Measurements from ENCODE around the gene HSDL2.
A peak's percentile ranks its signal among the peaks of the same experiment; 100 is the strongest.

DNA sequence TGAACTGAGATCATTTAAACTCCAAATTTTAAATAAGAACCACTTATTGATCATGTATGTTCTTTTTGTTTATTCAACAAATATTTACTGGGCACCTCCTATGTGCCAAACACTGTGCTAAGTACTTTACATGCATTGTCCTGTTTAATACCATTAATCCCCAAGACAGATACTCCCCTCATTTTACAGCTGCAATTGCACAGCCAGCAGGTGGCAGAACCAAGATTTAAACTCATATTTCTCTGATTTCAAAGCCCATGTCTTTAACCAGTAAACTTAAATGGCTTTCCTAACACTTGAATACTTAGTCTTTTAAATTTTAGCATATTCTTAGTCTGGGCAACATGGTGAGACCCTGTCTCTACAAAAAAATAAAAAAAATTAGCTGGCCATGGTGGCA lies 63.3 kb downstream of the HSDL2 start:
- TF ChIP-seq, protein P1, sequence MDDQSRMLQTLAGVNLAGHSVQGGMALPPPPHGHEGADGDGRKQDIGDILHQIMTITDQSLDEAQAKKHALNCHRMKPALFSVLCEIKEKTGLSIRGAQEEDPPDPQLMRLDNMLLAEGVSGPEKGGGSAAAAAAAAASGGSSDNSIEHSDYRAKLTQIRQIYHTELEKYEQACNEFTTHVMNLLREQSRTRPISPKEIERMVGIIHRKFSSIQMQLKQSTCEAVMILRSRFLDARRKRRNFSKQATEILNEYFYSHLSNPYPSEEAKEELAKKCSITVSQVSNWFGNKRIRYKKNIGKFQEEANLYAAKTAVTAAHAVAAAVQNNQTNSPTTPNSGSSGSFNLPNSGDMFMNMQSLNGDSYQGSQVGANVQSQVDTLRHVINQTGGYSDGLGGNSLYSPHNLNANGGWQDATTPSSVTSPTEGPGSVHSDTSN (IDR thresholded peaks at IDR 0.05): no peak
- no peak for TF ChIP-seq EP300 (IDR thresholded peaks at IDR 0.05; ENCODE audit: borderline replicate concordance in 1 of 2, low read depth in 1 of 2, low read length in 1 of 2)
- no peak for TF ChIP-seq RFX5 (IDR thresholded peaks at IDR 0.05; ENCODE audit: low read length)
- TF ChIP-seq, protein P2, sequence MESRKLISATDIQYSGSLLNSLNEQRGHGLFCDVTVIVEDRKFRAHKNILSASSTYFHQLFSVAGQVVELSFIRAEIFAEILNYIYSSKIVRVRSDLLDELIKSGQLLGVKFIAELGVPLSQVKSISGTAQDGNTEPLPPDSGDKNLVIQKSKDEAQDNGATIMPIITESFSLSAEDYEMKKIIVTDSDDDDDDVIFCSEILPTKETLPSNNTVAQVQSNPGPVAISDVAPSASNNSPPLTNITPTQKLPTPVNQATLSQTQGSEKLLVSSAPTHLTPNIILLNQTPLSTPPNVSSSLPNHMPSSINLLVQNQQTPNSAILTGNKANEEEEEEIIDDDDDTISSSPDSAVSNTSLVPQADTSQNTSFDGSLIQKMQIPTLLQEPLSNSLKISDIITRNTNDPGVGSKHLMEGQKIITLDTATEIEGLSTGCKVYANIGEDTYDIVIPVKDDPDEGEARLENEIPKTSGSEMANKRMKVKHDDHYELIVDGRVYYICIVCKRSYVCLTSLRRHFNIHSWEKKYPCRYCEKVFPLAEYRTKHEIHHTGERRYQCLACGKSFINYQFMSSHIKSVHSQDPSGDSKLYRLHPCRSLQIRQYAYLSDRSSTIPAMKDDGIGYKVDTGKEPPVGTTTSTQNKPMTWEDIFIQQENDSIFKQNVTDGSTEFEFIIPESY (IDR thresholded peaks at IDR 0.05; ENCODE audit: borderline replicate concordance, low read depth): no peak
- TF ChIP-seq, protein P3, sequence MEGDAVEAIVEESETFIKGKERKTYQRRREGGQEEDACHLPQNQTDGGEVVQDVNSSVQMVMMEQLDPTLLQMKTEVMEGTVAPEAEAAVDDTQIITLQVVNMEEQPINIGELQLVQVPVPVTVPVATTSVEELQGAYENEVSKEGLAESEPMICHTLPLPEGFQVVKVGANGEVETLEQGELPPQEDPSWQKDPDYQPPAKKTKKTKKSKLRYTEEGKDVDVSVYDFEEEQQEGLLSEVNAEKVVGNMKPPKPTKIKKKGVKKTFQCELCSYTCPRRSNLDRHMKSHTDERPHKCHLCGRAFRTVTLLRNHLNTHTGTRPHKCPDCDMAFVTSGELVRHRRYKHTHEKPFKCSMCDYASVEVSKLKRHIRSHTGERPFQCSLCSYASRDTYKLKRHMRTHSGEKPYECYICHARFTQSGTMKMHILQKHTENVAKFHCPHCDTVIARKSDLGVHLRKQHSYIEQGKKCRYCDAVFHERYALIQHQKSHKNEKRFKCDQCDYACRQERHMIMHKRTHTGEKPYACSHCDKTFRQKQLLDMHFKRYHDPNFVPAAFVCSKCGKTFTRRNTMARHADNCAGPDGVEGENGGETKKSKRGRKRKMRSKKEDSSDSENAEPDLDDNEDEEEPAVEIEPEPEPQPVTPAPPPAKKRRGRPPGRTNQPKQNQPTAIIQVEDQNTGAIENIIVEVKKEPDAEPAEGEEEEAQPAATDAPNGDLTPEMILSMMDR (IDR thresholded peaks at IDR 0.05): peak; percentile 63
- TF ChIP-seq MAX (IDR thresholded peaks at IDR 0.05; ENCODE audit: low read depth): no peak
- no peak for TF ChIP-seq EZH2phosphoT487 (IDR thresholded peaks at IDR 0.05; ENCODE audit: borderline replicate concordance, low read depth)
